WTC11 (cell line): ENCODE measurements around the gene DOCK8. TPM values are rescaled to one million over a fixed set of nuclear protein-coding genes. Genes with fewer than 3 reads are reported as not detected.

Source experiments
- ATAC-seq: fragments of 200-7000 bp; cut with Tn5 transposase; 2 replicates; pipeline ENCODE4 v1.10.0; 2021; ENCODE audit warnings: mild to moderate bottlenecking, moderate library complexity
- CTCF ChIA-PET: fragments of 300-600 bp; sonication (Branson Sonifier 250); formaldehyde crosslinking; loops from one replicate; lab custom pipeline; 2021; ENCODE audit warnings: antibody characterized with exemption; lab: Charles Lee
- POLR2A ChIA-PET: fragments of 350-600 bp; sonication (Branson Sonifier 250); formaldehyde crosslinking; loops from one replicate; lab custom pipeline; 2021; ENCODE audit warnings: antibody characterized with exemption; lab: Charles Lee
- DNase-seq: peaks from one replicate; pipeline ENCODE4 v3.0.0; 2021; ENCODE audit warnings: low spot score
- H3K27ac Mint-ChIP-seq: 2 replicates; pipeline ENCODE4 v1.8.0; 2021; ENCODE audit warnings: mixed read lengths
- H3K27me3 Mint-ChIP-seq: 2 replicates; pipeline ENCODE4 v1.8.0; 2021; ENCODE audit warnings: low read depth, mild to moderate bottlenecking, moderate library complexity, mixed read lengths
- H3K36me3 Mint-ChIP-seq: 2 replicates; pipeline ENCODE4 v1.8.0; 2021; ENCODE audit warnings: mixed read lengths
- H3K4me1 Mint-ChIP-seq: 2 replicates; pipeline ENCODE4 v1.8.0; 2022; ENCODE audit warnings: mixed read lengths
- H3K4me3 Mint-ChIP-seq: 2 replicates; pipeline ENCODE4 v1.8.0; 2021; ENCODE audit warnings: mild to moderate bottlenecking, moderate library complexity, mixed read lengths
- H3K9me3 Mint-ChIP-seq: 2 replicates; pipeline ENCODE4 v1.8.0; 2021; ENCODE audit warnings: mixed read lengths
- ATF1 ChIP-seq: sonication (generic); formaldehyde crosslinking; IDR thresholded peaks from 2 replicates; pipeline ENCODE4 v1.8.1; 2023; ENCODE audit warnings: mild to moderate bottlenecking, moderate library complexity, missing genetic modification reagents
- CREB1 ChIP-seq: sonication (generic); formaldehyde crosslinking; IDR thresholded peaks from 2 replicates; pipeline ENCODE4 v1.8.0; 2023; ENCODE audit warnings: mild to moderate bottlenecking, missing genetic modification reagents
- EMX1 ChIP-seq: fragments of 250-450 bp; sonication (Bioruptor Pico); IDR thresholded peaks from 2 replicates; pipeline ENCODE4 v1.8.0; 2021; ENCODE audit warnings: mild to moderate bottlenecking
- FOXJ3 ChIP-seq: sonication (generic); formaldehyde crosslinking; IDR thresholded peaks from 2 replicates; pipeline ENCODE4 v1.9.0; 2021; ENCODE audit warnings: missing genetic modification reagents, mild to moderate bottlenecking, borderline replicate concordance
- FOXP1 ChIP-seq: sonication (generic); formaldehyde crosslinking; IDR thresholded peaks from 2 replicates; pipeline ENCODE4 v1.8.0; 2022; ENCODE audit warnings: missing genetic modification reagents, mild to moderate bottlenecking, moderate library complexity, borderline replicate concordance
- GABPB1 ChIP-seq: sonication (generic); formaldehyde crosslinking; IDR thresholded peaks from 2 replicates; pipeline ENCODE4 v1.8.1; 2023; ENCODE audit warnings: mild to moderate bottlenecking, missing genetic modification reagents
- GRHL2 ChIP-seq: fragments of 250-450 bp; sonication (Bioruptor Pico); IDR thresholded peaks from 2 replicates; pipeline ENCODE4 v1.8.0; 2022; ENCODE audit warnings: mild to moderate bottlenecking, moderate library complexity; ENCODE audit not compliant: insufficient replicate concordance, severe bottlenecking
- JAZF1 ChIP-seq: fragments of 250-450 bp; sonication (Bioruptor Pico); IDR thresholded peaks from 2 replicates; pipeline ENCODE4 v1.9.0; 2021; ENCODE audit warnings: moderate library complexity, mild to moderate bottlenecking, inconsistent platforms
- MXD4 ChIP-seq: fragments of 250-450 bp; sonication (Bioruptor Pico); IDR thresholded peaks from 2 replicates; pipeline ENCODE4 v1.8.0; 2021; ENCODE audit warnings: mild to moderate bottlenecking, moderate library complexity, borderline replicate concordance
- RELA ChIP-seq: sonication (generic); formaldehyde crosslinking; IDR thresholded peaks from 2 replicates; pipeline ENCODE4 v1.8.1; 2022; ENCODE audit warnings: missing genetic modification reagents, mild to moderate bottlenecking, borderline replicate concordance
- RORB ChIP-seq: fragments of 250-450 bp; sonication (Bioruptor Pico); IDR thresholded peaks from 2 replicates; pipeline ENCODE4 v1.9.0; 2021; ENCODE audit warnings: mild to moderate bottlenecking
- TEAD4 ChIP-seq: sonication (generic); formaldehyde crosslinking; IDR thresholded peaks from 2 replicates; pipeline ENCODE4 v1.8.0; 2022; ENCODE audit warnings: mild to moderate bottlenecking, missing genetic modification reagents
- TP53 ChIP-seq: sonication (generic); formaldehyde crosslinking; IDR thresholded peaks from 2 replicates; pipeline ENCODE4 v1.8.1; 2023; ENCODE audit warnings: mild to moderate bottlenecking, missing genetic modification reagents
- ZBTB21 ChIP-seq: sonication (generic); formaldehyde crosslinking; IDR thresholded peaks from 2 replicates; pipeline ENCODE4 v1.8.1; 2023; ENCODE audit warnings: mild to moderate bottlenecking, missing genetic modification reagents, borderline replicate concordance
- ZNF121 ChIP-seq: sonication (generic); formaldehyde crosslinking; IDR thresholded peaks from 2 replicates; pipeline ENCODE4 v1.8.0; 2023; ENCODE audit warnings: missing genetic modification reagents
- ZNF396 ChIP-seq: fragments of 250-450 bp; sonication (Bioruptor Pico); IDR thresholded peaks from 2 replicates; pipeline ENCODE4 v1.8.0; 2021; ENCODE audit warnings: mild to moderate bottlenecking, moderate library complexity, borderline replicate concordance
- ZNF416 ChIP-seq: fragments of 250-450 bp; sonication (Bioruptor Pico); IDR thresholded peaks from 2 replicates; pipeline ENCODE4 v1.9.0; 2021; ENCODE audit warnings: mild to moderate bottlenecking, inconsistent platforms
- total RNA-seq: library from RNA; stranded (reverse); gene quantifications from 3 replicates; pipeline ENCODE4 v1.2.3, GENCODE V29; 2021
- TF ChIP-seq, protein P1 (sequence below): sonication (generic); formaldehyde crosslinking; IDR thresholded peaks from 2 replicates; pipeline ENCODE4 v1.8.1; 2022; ENCODE audit warnings: low read depth, missing genetic modification reagents, borderline replicate concordance
- TF ChIP-seq, protein P2 (sequence below): fragments of 250-450 bp; sonication (Bioruptor Pico); conservative IDR thresholded peaks from 2 replicates; pipeline ENCODE4 v1.9.0; 2021; ENCODE audit warnings: mild to moderate bottlenecking
- TF ChIP-seq, protein P3 (sequence below): sonication (generic); formaldehyde crosslinking; IDR thresholded peaks from 2 replicates; pipeline ENCODE4 v1.8.1; 2023; ENCODE audit warnings: mild to moderate bottlenecking, moderate library complexity, missing genetic modification reagents
- TF ChIP-seq, protein P4 (sequence below): sonication (generic); formaldehyde crosslinking; IDR thresholded peaks from 2 replicates; pipeline ENCODE4 v1.8.1; 2023; ENCODE audit warnings: mild to moderate bottlenecking, missing genetic modification reagents, moderate library complexity
- TF ChIP-seq, protein P5 (sequence below): fragments of 250-450 bp; sonication (Bioruptor Pico); IDR thresholded peaks from 2 replicates; pipeline ENCODE4 v1.9.0; 2021; ENCODE audit warnings: mild to moderate bottlenecking
- TF ChIP-seq, protein P6 (sequence below): fragments of 250-450 bp; sonication (Bioruptor Pico); IDR thresholded peaks from 2 replicates; pipeline ENCODE4 v1.9.0; 2021; ENCODE audit warnings: mild to moderate bottlenecking

The DOCK8 gene
- total RNA-seq, 1 experiment from 2014 or later = 3.2 TPM

DNA sequence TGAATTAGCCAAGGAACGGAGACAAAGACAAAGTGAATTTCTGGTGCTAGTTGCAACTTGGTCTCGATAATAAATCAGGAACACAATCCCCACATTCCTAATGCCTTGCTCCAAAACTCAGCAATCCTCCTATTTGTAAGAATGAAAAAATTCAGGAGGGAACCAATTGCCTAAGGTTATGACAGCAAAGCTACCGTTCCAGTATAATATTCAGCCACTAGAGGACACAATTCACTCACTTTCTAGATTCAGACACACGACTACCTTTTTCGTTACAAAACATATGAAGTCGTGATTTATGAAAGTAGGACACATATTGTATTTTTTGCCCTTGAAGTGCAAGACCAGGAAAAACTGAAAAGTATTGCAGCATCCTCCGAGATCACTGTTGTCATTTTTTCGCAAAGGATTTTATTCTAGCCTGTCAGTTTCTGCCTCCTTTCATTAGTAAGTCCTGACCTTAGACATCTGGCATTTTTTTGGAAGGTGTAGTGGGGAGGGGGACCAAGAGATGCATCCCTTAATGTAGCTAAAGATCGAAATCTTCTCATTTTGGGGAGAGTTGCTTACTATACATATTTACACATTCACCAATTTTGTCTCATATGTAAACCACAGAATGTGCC, 133.1 kb downstream of the DOCK8 start:
- Mint-ChIP-seq H3K9me3 (no peaks in the 10 kb centered on the region), H3K27me3 (no peaks in the 10 kb centered on the region), H3K27ac (no peak overlapping the region), H3K4me1 (peaks cover 12% of the 10 kb centered on the region), H3K36me3 (no peaks in the 10 kb centered on the region), H3K4me3 (no peak overlapping the region)
- CTCF ChIA-PET = interaction anchor here (0.5 to 1.7 kb wide), 10 partner anchors 13 to 657 kb away, joined by 3 to 5 read pairs (median 4); partner anchors contain the start of genes DMRT1 and DOCK8
- DNase-seq = no peak
- TF ChIP-seq ZNF416 (CRISPR knock-in tag) (no peak), RORB (CRISPR knock-in tag) (no peak), GABPB1 (no peak), ATF1 (no peak), CREB1 (CRISPR knock-in tag) (no peak), RELA (CRISPR knock-in tag) (no peak), FOXP1 (CRISPR knock-in tag) (no peak), JAZF1 (CRISPR knock-in tag) (no peak), ZNF396 (CRISPR knock-in tag) (no peak), GRHL2 (CRISPR knock-in tag) (no peak)
- TF ChIP-seq, protein P1, sequence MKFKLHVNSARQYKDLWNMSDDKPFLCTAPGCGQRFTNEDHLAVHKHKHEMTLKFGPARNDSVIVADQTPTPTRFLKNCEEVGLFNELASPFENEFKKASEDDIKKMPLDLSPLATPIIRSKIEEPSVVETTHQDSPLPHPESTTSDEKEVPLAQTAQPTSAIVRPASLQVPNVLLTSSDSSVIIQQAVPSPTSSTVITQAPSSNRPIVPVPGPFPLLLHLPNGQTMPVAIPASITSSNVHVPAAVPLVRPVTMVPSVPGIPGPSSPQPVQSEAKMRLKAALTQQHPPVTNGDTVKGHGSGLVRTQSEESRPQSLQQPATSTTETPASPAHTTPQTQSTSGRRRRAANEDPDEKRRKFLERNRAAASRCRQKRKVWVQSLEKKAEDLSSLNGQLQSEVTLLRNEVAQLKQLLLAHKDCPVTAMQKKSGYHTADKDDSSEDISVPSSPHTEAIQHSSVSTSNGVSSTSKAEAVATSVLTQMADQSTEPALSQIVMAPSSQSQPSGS = no peak
- TF ChIP-seq, protein P2, sequence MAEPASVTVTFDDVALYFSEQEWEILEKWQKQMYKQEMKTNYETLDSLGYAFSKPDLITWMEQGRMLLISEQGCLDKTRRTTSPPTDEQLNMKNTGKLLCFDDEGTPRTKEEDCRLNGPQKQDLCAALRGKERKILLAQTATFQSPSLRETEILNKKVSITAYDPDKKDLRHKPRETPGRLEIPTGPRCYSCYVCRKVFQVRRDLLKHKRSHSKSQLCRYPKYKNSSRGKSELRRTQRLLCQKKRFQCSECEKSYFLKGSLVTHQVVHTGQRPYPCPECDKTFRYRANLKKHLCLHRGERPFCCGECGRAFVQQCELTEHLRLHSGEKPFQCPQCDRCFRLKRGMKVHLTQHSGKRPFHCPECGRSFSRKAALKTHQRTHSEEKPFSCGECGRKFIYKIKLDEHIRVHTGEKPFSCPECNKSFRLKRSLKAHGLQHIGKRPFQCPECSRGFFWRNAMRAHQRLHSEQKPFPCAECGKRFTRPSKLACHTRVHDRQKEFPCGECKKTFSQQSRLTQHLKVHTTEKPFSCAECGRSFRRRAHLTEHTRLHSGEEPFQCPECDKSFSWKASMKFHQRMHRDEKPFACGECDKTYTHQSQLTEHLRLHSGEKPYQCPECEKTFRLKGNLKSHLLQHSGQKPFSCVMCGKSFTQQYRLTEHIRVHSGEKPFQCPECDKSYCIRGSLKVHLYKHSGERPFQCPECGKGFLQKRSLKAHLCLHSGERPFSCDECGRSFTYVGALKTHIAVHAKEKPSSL (CRISPR knock-in tag) = no peak
- TF ChIP-seq, protein P3, sequence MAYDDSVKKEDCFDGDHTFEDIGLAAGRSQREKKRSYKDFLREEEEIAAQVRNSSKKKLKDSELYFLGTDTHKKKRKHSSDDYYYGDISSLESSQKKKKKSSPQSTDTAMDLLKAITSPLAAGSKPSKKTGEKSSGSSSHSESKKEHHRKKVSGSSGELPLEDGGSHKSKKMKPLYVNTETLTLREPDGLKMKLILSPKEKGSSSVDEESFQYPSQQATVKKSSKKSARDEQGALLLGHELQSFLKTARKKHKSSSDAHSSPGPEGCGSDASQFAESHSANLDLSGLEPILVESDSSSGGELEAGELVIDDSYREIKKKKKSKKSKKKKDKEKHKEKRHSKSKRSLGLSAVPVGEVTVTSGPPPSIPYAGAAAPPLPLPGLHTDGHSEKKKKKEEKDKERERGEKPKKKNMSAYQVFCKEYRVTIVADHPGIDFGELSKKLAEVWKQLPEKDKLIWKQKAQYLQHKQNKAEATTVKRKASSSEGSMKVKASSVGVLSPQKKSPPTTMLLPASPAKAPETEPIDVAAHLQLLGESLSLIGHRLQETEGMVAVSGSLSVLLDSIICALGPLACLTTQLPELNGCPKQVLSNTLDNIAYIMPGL = no peak
- TF ChIP-seq, protein P4, sequence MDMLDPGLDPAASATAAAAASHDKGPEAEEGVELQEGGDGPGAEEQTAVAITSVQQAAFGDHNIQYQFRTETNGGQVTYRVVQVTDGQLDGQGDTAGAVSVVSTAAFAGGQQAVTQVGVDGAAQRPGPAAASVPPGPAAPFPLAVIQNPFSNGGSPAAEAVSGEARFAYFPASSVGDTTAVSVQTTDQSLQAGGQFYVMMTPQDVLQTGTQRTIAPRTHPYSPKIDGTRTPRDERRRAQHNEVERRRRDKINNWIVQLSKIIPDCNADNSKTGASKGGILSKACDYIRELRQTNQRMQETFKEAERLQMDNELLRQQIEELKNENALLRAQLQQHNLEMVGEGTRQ (CRISPR knock-in tag) = no peak
- TF ChIP-seq, protein P5, sequence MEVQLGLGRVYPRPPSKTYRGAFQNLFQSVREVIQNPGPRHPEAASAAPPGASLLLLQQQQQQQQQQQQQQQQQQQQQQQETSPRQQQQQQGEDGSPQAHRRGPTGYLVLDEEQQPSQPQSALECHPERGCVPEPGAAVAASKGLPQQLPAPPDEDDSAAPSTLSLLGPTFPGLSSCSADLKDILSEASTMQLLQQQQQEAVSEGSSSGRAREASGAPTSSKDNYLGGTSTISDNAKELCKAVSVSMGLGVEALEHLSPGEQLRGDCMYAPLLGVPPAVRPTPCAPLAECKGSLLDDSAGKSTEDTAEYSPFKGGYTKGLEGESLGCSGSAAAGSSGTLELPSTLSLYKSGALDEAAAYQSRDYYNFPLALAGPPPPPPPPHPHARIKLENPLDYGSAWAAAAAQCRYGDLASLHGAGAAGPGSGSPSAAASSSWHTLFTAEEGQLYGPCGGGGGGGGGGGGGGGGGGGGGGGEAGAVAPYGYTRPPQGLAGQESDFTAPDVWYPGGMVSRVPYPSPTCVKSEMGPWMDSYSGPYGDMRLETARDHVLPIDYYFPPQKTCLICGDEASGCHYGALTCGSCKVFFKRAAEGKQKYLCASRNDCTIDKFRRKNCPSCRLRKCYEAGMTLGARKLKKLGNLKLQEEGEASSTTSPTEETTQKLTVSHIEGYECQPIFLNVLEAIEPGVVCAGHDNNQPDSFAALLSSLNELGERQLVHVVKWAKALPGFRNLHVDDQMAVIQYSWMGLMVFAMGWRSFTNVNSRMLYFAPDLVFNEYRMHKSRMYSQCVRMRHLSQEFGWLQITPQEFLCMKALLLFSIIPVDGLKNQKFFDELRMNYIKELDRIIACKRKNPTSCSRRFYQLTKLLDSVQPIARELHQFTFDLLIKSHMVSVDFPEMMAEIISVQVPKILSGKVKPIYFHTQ (CRISPR knock-in tag) = no peak
- POLR2A ChIA-PET = no interaction called here
- peak; percentile 48; the same call in 1 of the 2 replicates for ATAC-seq

DNA sequence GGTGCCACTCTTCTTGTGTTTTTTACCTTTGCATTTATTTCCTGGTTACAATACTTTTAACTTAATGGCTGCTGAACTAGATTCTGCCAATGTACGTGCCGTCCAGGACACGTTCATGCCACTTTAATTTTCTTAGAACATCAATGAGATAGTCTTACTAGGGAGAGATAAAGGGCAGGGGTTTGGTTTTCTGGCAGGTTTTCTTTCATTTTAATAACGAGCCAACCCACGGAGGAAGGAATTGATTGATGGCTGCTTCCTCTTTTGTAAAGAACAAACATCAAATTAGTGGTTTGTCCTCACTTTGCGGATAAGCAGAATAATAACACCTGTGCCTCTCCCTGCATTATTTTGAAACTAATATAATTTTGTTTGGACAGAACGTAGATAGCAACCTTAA, 135.7 kb downstream of the DOCK8 start:
- no peak overlapping the region for H3K4me3 Mint-ChIP-seq
- peaks cover 7% of the 10 kb centered on the region; the same call in 1 of the 2 replicates for H3K4me1 Mint-ChIP-seq
- ChIA-PET POLR2A (no interaction called here), CTCF (no interaction called here)
- no peak for ATAC-seq
- H3K27me3 Mint-ChIP-seq = no peaks in the 10 kb centered on the region
- H3K9me3 Mint-ChIP-seq = no peaks in the 10 kb centered on the region
- no peak overlapping the region for H3K27ac Mint-ChIP-seq
- no peak for DNase-seq
- no peaks in the 10 kb centered on the region for H3K36me3 Mint-ChIP-seq
- TF ChIP-seq, protein P6, sequence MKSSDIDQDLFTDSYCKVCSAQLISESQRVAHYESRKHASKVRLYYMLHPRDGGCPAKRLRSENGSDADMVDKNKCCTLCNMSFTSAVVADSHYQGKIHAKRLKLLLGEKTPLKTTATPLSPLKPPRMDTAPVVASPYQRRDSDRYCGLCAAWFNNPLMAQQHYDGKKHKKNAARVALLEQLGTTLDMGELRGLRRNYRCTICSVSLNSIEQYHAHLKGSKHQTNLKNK (CRISPR knock-in tag) = no peak
- TF ChIP-seq MXD4 (CRISPR knock-in tag) = no peak
- no peak for TF ChIP-seq ZBTB21 (CRISPR knock-in tag)
- no peak for TF ChIP-seq TEAD4 (CRISPR knock-in tag)
- TF ChIP-seq FOXJ3 (CRISPR knock-in tag) = no peak
- no peak for TF ChIP-seq ZNF121 (CRISPR knock-in tag)
- TF ChIP-seq EMX1 (CRISPR knock-in tag) = no peak
- no peak for TF ChIP-seq TP53 (CRISPR knock-in tag)
- TF ChIP-seq, all 79 proteins: peak for 0
